Neural cell (in vitro differentiated cells): ENCODE results near the gene GMIP. TPM values are rescaled to one million over a fixed set of nuclear protein-coding genes. Genes with fewer than 3 reads are reported as not detected.

Experiments used
- H2AFZ ChIP-seq: fragments of 200-600, 300-800 bp; sonication (generic), shearing (Covaris generic); 2 replicates; pipeline ENCODE4 v1.6.0; 2014; ENCODE audit warnings: low read depth, mild to moderate bottlenecking, antibody characterized with exemption, low read length, moderate library complexity
- H3F3A ChIP-seq: fragments of 200-600 bp; shearing (Covaris generic); 2 replicates; pipeline ENCODE4 v1.6.1; 2016; ENCODE audit warnings: mild to moderate bottlenecking, moderate library complexity, mixed read lengths, antibody characterized with exemption, low read length; ENCODE audit not compliant: insufficient read depth, poor library complexity, severe bottlenecking
- H3K27ac ChIP-seq: fragments of 200-600, 300-800 bp; sonication (generic), shearing (Covaris generic); 2 replicates; pipeline ENCODE4 v1.5.1; 2014; ENCODE audit warnings: mild to moderate bottlenecking, low read length, moderate library complexity
- H3K27me3 ChIP-seq: fragments of 300-800, 200-600 bp; sonication (generic), shearing (Covaris generic); 2 replicates; pipeline ENCODE4 v1.6.0; 2014; ENCODE audit warnings: mild to moderate bottlenecking, low read depth, low read length, moderate library complexity; ENCODE audit not compliant: insufficient read depth
- H3K36me3 ChIP-seq: fragments of 300-800, 200-600 bp; sonication (generic), shearing (Covaris generic); 2 replicates; pipeline ENCODE4 v1.5.1; 2014; ENCODE audit warnings: mild to moderate bottlenecking, antibody characterized with exemption, low read length, moderate library complexity; ENCODE audit not compliant: insufficient read depth
- H3K4me2 ChIP-seq: fragments of 300-800, 200-600 bp; sonication (generic), shearing (Covaris generic); 2 replicates; pipeline ENCODE4 v1.6.0; 2014; ENCODE audit warnings: mild to moderate bottlenecking, low read length
- H3K4me3 ChIP-seq: fragments of 300-800, 200-600 bp; sonication (generic), shearing (Covaris generic); 2 replicates; pipeline ENCODE4 v1.5.1; 2014; ENCODE audit warnings: mild to moderate bottlenecking, low read length, moderate library complexity
- H3K79me2 ChIP-seq: fragments of 200-600 bp; shearing (Covaris generic); replicated peaks from 2 replicates; pipeline ENCODE4 v1.6.0; 2014; ENCODE audit warnings: mild to moderate bottlenecking, low read length, moderate library complexity; ENCODE audit not compliant: insufficient read depth
- H3K9ac ChIP-seq: fragments of 300-800, 200-600 bp; sonication (generic), shearing (Covaris generic); 2 replicates; pipeline ENCODE4 v1.6.1; 2016; ENCODE audit warnings: mild to moderate bottlenecking, low read length, mixed read lengths
- H3K9me2 ChIP-seq: fragments of 200-600 bp; shearing (Covaris generic); 2 replicates; pipeline ENCODE4 v1.6.1; 2016; ENCODE audit warnings: mild to moderate bottlenecking, low read length, mixed read lengths; ENCODE audit not compliant: insufficient read depth
- H3K9me3 ChIP-seq: fragments of 200-600, 300-800 bp; sonication (generic), shearing (Covaris generic); 2 replicates; pipeline ENCODE4 v1.6.1; 2016; ENCODE audit warnings: mild to moderate bottlenecking, mixed run types, low read length, moderate library complexity, mixed read lengths
- H4K20me1 ChIP-seq: fragments of 200-600 bp; shearing (Covaris generic); 2 replicates; pipeline ENCODE4 v1.6.1; 2016; ENCODE audit warnings: mild to moderate bottlenecking, mixed run types; ENCODE audit not compliant: insufficient read depth
- CTCF ChIP-seq: fragments of 450-650 bp; IDR thresholded peaks from 2 replicates; pipeline ENCODE4 v1.5.1; 2014; ENCODE audit warnings: antibody characterized with exemption, mild to moderate bottlenecking, moderate library complexity; ENCODE audit not compliant: poor library complexity, severe bottlenecking
- EP300 ChIP-seq: fragments of 450-650 bp; conservative IDR thresholded peaks from 2 replicates; pipeline ENCODE4 v1.6.1; 2014; ENCODE audit warnings: antibody characterized with exemption, mild to moderate bottlenecking, moderate library complexity; ENCODE audit not compliant: poor library complexity, severe bottlenecking
- EZH2 ChIP-seq: fragments of 200-600, 300-800 bp; shearing (Covaris generic), sonication (generic); IDR thresholded peaks from 2 replicates; pipeline ENCODE4 v1.6.1; 2014; ENCODE audit warnings: antibody characterized with exemption, low read length, borderline replicate concordance, mild to moderate bottlenecking; ENCODE audit not compliant: insufficient read depth, poor library complexity, severe bottlenecking
- MXI1 ChIP-seq: fragments of 450-650 bp; conservative IDR thresholded peaks from 2 replicates; pipeline ENCODE4 v1.6.1; 2014; ENCODE audit warnings: antibody characterized with exemption, mild to moderate bottlenecking; ENCODE audit not compliant: poor library complexity, severe bottlenecking
- POLR2AphosphoS5 ChIP-seq: IDR thresholded peaks from 2 replicates; pipeline ENCODE4 v1.6.1; 2012
- RAD21 ChIP-seq: fragments of 450-650 bp; conservative IDR thresholded peaks from 2 replicates; pipeline ENCODE4 v1.6.1; 2014; ENCODE audit warnings: antibody characterized with exemption, mild to moderate bottlenecking, moderate library complexity
- SMC3 ChIP-seq: fragments of 450-650 bp; conservative IDR thresholded peaks from 2 replicates; pipeline ENCODE4 v1.6.1; 2014; ENCODE audit warnings: antibody characterized with exemption, mild to moderate bottlenecking, moderate library complexity; ENCODE audit not compliant: poor library complexity
- TAF1 ChIP-seq: IDR thresholded peaks from 2 replicates; pipeline ENCODE4 v1.6.1; 2012; ENCODE audit warnings: low read depth
- polyA plus RNA-seq: library from polyadenylated mRNA; depleted of rRNA; stranded (reverse); fragments of >200 nt; gene quantifications from 2 replicates; pipeline ENCODE4 v1.2.3, GENCODE V29; 2014
- TF ChIP-seq, protein P1 (sequence below): IDR thresholded peaks from 2 replicates; pipeline ENCODE4 v1.6.1; 2012; ENCODE audit warnings: borderline replicate concordance

The GMIP gene
- polyA plus RNA-seq, 1 donor from 2014 or later: 18.4 TPM

DNA sequence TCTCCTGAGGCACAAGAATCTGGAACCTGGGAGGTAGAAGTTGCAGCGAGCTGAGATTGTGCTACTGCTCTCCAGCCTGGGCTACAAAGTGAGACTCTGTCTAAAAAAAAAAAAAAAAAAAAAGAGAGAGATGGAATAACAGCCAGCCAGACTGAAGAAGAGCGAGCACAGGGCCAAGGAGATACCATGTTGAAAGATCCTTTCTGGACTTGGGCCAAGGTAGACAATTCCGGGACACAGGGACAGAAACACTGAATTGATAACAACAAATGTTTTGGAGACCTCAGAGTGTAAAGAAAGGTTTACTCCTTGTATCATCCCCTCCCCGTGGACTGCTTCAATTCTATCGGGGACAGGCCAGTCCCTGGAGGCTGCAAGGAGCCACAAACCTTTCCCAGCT lies 20.1 kb downstream of the GMIP start:
- TF ChIP-seq POLR2AphosphoS5: no peak
- no peak for TF ChIP-seq EP300
- TF ChIP-seq SMC3: no peak

GRCh38 chr19:19619849-19620210 lies 23.6 kb downstream of the GMIP start:
- TF ChIP-seq POLR2AphosphoS5: no peak
- no peak for TF ChIP-seq RAD21
- TF ChIP-seq TAF1: no peak
- no peaks in the 10 kb centered on the region for H3K27me3 ChIP-seq

More for the DNA sequence above, 20.1 kb downstream of the GMIP start:
- Histone ChIP-seq H3K36me3 (peaks cover 5% of the 10 kb centered on the region), H3F3A (no peaks in the 10 kb centered on the region), H3K4me2 (no peak overlapping the region), H3K9ac (no peak overlapping the region), H3K4me3 (no peak overlapping the region), H3K9me3 (no peaks in the 10 kb centered on the region), H3K79me2 (no peaks in the 10 kb centered on the region), H3K27me3 (no peaks in the 10 kb centered on the region), H4K20me1 (no peaks in the 10 kb centered on the region), H3K9me2 (no peaks in the 10 kb centered on the region), H3K27ac (no peak overlapping the region), H2AFZ (no peak overlapping the region)

GRCh38 chr19:19619181-19619848 lies 24.1 kb downstream of the GMIP start:
- Histone ChIP-seq H3F3A (no peaks in the 10 kb centered on the region), H3K27ac (no peak overlapping the region), H2AFZ (no peak overlapping the region), H3K36me3 (peaks cover 5% of the 10 kb centered on the region), H3K9me2 (no peaks in the 10 kb centered on the region), H3K9me3 (no peaks in the 10 kb centered on the region), H4K20me1 (no peaks in the 10 kb centered on the region), H3K4me2 (no peak overlapping the region), H3K9ac (peak overlapping the region; percentile 55), H3K79me2 (no peaks in the 10 kb centered on the region), H3K4me3 (peak overlapping the region; percentile 64), H3K27me3 (no peaks in the 10 kb centered on the region)
- TF ChIP-seq POLR2AphosphoS5 (no peak), TAF1 (no peak), EZH2 (no peak), CTCF (no peak), EP300 (no peak), MXI1 (no peak), RAD21 (no peak), SMC3 (no peak)
- TF ChIP-seq, protein P1, sequence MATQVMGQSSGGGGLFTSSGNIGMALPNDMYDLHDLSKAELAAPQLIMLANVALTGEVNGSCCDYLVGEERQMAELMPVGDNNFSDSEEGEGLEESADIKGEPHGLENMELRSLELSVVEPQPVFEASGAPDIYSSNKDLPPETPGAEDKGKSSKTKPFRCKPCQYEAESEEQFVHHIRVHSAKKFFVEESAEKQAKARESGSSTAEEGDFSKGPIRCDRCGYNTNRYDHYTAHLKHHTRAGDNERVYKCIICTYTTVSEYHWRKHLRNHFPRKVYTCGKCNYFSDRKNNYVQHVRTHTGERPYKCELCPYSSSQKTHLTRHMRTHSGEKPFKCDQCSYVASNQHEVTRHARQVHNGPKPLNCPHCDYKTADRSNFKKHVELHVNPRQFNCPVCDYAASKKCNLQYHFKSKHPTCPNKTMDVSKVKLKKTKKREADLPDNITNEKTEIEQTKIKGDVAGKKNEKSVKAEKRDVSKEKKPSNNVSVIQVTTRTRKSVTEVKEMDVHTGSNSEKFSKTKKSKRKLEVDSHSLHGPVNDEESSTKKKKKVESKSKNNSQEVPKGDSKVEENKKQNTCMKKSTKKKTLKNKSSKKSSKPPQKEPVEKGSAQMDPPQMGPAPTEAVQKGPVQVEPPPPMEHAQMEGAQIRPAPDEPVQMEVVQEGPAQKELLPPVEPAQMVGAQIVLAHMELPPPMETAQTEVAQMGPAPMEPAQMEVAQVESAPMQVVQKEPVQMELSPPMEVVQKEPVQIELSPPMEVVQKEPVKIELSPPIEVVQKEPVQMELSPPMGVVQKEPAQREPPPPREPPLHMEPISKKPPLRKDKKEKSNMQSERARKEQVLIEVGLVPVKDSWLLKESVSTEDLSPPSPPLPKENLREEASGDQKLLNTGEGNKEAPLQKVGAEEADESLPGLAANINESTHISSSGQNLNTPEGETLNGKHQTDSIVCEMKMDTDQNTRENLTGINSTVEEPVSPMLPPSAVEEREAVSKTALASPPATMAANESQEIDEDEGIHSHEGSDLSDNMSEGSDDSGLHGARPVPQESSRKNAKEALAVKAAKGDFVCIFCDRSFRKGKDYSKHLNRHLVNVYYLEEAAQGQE: no peak

More at GRCh38 chr19:19619849-19620210, 23.6 kb downstream of the GMIP start:
- H3F3A ChIP-seq: no peaks in the 10 kb centered on the region
- H3K27ac ChIP-seq: no peak overlapping the region
- H3K9ac ChIP-seq: no peak overlapping the region
- H3K79me2 ChIP-seq: no peaks in the 10 kb centered on the region
- H3K4me3 ChIP-seq: no peak overlapping the region
- no peaks in the 10 kb centered on the region for H3K9me3 ChIP-seq
- H3K9me2 ChIP-seq: no peaks in the 10 kb centered on the region
- no peak overlapping the region for H2AFZ ChIP-seq
- H3K4me2 ChIP-seq: no peak overlapping the region
- no peaks in the 10 kb centered on the region for H4K20me1 ChIP-seq
- H3K36me3 ChIP-seq: peaks cover 5% of the 10 kb centered on the region
